ENCODE measurements around the gene NCAM2.

NCAM2 gene

GRCh38 chr21:21457077-21457476, 458.9 kb downstream of the NCAM2 start:
- TF ChIP-seq GATA2 (IDR thresholded peaks at IDR 0.05; ENCODE audit: low read depth, low read length): no peak
- no peak for TF ChIP-seq GATA3 (IDR thresholded peaks at IDR 0.05; ENCODE audit: low read depth, low read length)

- no peak for TF ChIP-seq GATA2 (IDR thresholded peaks at IDR 0.05; ENCODE audit: low read depth, low read length)
- no peak for TF ChIP-seq GATA3 (IDR thresholded peaks at IDR 0.05; ENCODE audit: low read depth, low read length)
These were observed 460.0 kb downstream of the NCAM2 start for GRCh38 chr21:21458124-21458631.

- TF ChIP-seq GATA2 (IDR thresholded peaks at IDR 0.05; ENCODE audit: low read depth, low read length) (no peak), GATA3 (IDR thresholded peaks at IDR 0.05; ENCODE audit: low read depth, low read length) (no peak)
These were observed 462.8 kb downstream of the NCAM2 start for GRCh38 chr21:21460979-21461378.

GRCh38 chr21:21463456-21463855, 465.2 kb downstream of the NCAM2 start:
- no peak for TF ChIP-seq GATA2 (IDR thresholded peaks at IDR 0.05; ENCODE audit: low read depth, low read length)
- TF ChIP-seq GATA3 (IDR thresholded peaks at IDR 0.05; ENCODE audit: low read depth, low read length): no peak

GRCh38 chr21:21464684-21465083, 466.5 kb downstream of the NCAM2 start:
- TF ChIP-seq GATA3 (IDR thresholded peaks at IDR 0.05; ENCODE audit: low read depth, low read length): no peak
- TF ChIP-seq GATA2 (IDR thresholded peaks at IDR 0.05; ENCODE audit: low read depth, low read length): no peak

- no peak for TF ChIP-seq GATA3 (IDR thresholded peaks at IDR 0.05; ENCODE audit: low read depth, low read length)
- no peak for TF ChIP-seq GATA2 (IDR thresholded peaks at IDR 0.05; ENCODE audit: low read depth, low read length)
These were observed 468.5 kb downstream of the NCAM2 start for GRCh38 chr21:21466752-21467151.

GRCh38 chr21:21468003-21468402, 469.8 kb downstream of the NCAM2 start:
- TF ChIP-seq GATA3 (IDR thresholded peaks at IDR 0.05; ENCODE audit: low read depth, low read length) (no peak), GATA2 (IDR thresholded peaks at IDR 0.05; ENCODE audit: low read depth, low read length) (no peak)

- no peak for TF ChIP-seq GATA2 (IDR thresholded peaks at IDR 0.05; ENCODE audit: low read depth, low read length)
- TF ChIP-seq GATA3 (IDR thresholded peaks at IDR 0.05; ENCODE audit: low read depth, low read length): no peak
These were observed 483.0 kb downstream of the NCAM2 start for GRCh38 chr21:21481239-21481638.

- TF ChIP-seq GATA3 (IDR thresholded peaks at IDR 0.05; ENCODE audit: low read depth, low read length) (no peak), GATA2 (IDR thresholded peaks at IDR 0.05; ENCODE audit: low read depth, low read length) (no peak)
These were observed 510.6 kb downstream of the NCAM2 start for GRCh38 chr21:21508859-21509258.

- TF ChIP-seq GATA2 (IDR thresholded peaks at IDR 0.05; ENCODE audit: low read depth, low read length) (no peak), GATA3 (IDR thresholded peaks at IDR 0.05; ENCODE audit: low read depth, low read length) (no peak)
These were observed 532.5 kb downstream of the NCAM2 start for GRCh38 chr21:21530680-21531079.

- TF ChIP-seq GATA3 (IDR thresholded peaks at IDR 0.05; ENCODE audit: low read depth, low read length): no peak
- TF ChIP-seq GATA2 (IDR thresholded peaks at IDR 0.05; ENCODE audit: low read depth, low read length): no peak
These were observed 549.3 kb downstream of the NCAM2 start for GRCh38 chr21:21547368-21547953.

GRCh38 chr21:21559285-21560045, 561.3 kb downstream of the NCAM2 start:
- TF ChIP-seq GATA3 (IDR thresholded peaks at IDR 0.05; ENCODE audit: low read depth, low read length) (no peak), GATA2 (IDR thresholded peaks at IDR 0.05; ENCODE audit: low read depth, low read length) (no peak)

Measured in SH-SY5Y (cell line).